A673 (cell line): Measurements from ENCODE around the gene RASGRF1. TPM values are rescaled to one million over a fixed set of nuclear protein-coding genes. Genes with fewer than 3 reads are reported as not detected.

ENCODE experiments used
- BruUV-seq: library from RNA; stranded (reverse); fragments of 400-500 nt; replicated peaks from 2 replicates; lab custom pipeline; 2021; lab: Mats Ljungman, UMichigan
- CTCF ChIA-PET: fragments of 300-600 bp; sonication (Branson Sonifier 250); formaldehyde crosslinking; loops from one replicate; lab custom pipeline; 2022; ENCODE audit warnings: antibody characterized with exemption; lab: Charles Lee
- POLR2A ChIA-PET: fragments of 300-600 bp; sonication (Branson Sonifier 250); formaldehyde crosslinking; loops from one replicate; lab custom pipeline; 2022; ENCODE audit warnings: antibody characterized with exemption; ENCODE audit not compliant: low non-redundant PET; lab: Charles Lee
- DNase-seq: peaks from one replicate; pipeline ENCODE4 v3.0.0-alpha.2; 2015; ENCODE audit warnings: low spot score
- H3K27ac ChIP-seq: fragments of 200-600 bp; sonication (generic); 2 replicates; pipeline ENCODE4 v1.5.1; 2016; ENCODE audit warnings: mixed run types, low read depth, mild to moderate bottlenecking, mixed read lengths, antibody characterized with exemption, low read length; ENCODE audit not compliant: poor library complexity, severe bottlenecking
- H3K27me3 ChIP-seq: fragments of 200-600 bp; sonication (generic); replicated peaks from 2 replicates; pipeline ENCODE4 v1.6.1; 2017; ENCODE audit warnings: mixed run types, low read depth, mild to moderate bottlenecking, mixed read lengths, antibody characterized with exemption, low read length; ENCODE audit not compliant: insufficient read depth, poor library complexity
- H3K36me3 ChIP-seq: fragments of 200-600 bp; sonication (generic); 2 replicates; pipeline ENCODE4 v1.6.1; 2016; ENCODE audit warnings: mixed run types, mild to moderate bottlenecking, mixed read lengths, antibody characterized with exemption, low read length; ENCODE audit not compliant: insufficient read depth, poor library complexity, severe bottlenecking
- H3K4me1 ChIP-seq: fragments of 200-600 bp; sonication (generic); 2 replicates; pipeline ENCODE4 v1.6.1; 2017; ENCODE audit warnings: mixed run types, mild to moderate bottlenecking, mixed read lengths, antibody characterized with exemption, low read length; ENCODE audit not compliant: insufficient read depth, poor library complexity, severe bottlenecking
- H3K4me3 ChIP-seq: fragments of 200-600 bp; sonication (generic); 2 replicates; pipeline ENCODE4 v1.5.1; 2016; ENCODE audit warnings: low read depth, mixed run types, mild to moderate bottlenecking, mixed read lengths, low read length; ENCODE audit not compliant: poor library complexity, severe bottlenecking
- H3K9me3 ChIP-seq: fragments of 200-600 bp; sonication (generic); 2 replicates; pipeline ENCODE4 v1.6.1; 2016; ENCODE audit warnings: mixed run types, low read depth, mild to moderate bottlenecking, mixed read lengths, antibody characterized with exemption, low read length; ENCODE audit not compliant: poor library complexity, severe bottlenecking
- EZH2 ChIP-seq: fragments of 200-600 bp; sonication (generic); IDR thresholded peaks from 2 replicates; pipeline ENCODE4 v1.6.1; 2017; ENCODE audit warnings: borderline replicate concordance, low read depth, mild to moderate bottlenecking, mixed read lengths, antibody characterized with exemption, low read length; ENCODE audit not compliant: poor library complexity, severe bottlenecking
- intact Hi-C: fragments of 100-400 bp; cut with micrococcal nuclease; formaldehyde crosslinking; loops from one replicate; pipeline ENCODE4 v1.10.0; 2022; ENCODE audit not compliant: unreplicated experiment
- total RNA-seq: library from RNA; stranded (reverse); gene quantifications from 2 replicates; pipeline ENCODE4 v1.2.3, GENCODE V29; 2021
- TF ChIP-seq, protein P1 (sequence below): fragments of 300-800, 200-600 bp; sonication (generic); conservative IDR thresholded peaks from 2 replicates; pipeline ENCODE4 v1.5.1; 2017; ENCODE audit warnings: low read depth, mild to moderate bottlenecking, antibody characterized with exemption, low read length, moderate library complexity, mixed read lengths

RASGRF1 gene
- total RNA-seq, 1 experiment from 2014 or later = 0.73 TPM

DNA sequence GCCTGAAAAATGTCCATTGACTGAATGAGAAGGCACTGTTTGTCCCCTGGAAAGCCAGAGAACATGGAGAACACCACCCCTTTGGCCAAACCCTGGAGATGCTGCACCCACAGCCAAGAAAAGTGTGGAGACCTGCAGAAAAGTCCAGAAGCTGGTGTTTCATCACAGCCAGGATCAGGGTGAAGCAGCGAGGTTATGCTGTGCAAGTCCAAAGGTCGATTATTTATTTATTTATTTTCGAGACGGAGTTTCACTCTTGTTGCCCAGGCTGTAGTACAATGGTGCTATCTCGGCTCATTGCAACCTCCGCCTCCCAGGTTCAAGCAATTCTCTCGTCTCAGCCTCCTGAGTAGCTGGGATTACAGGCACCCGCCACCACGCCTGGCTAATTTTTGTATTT, 140.2 kb downstream of the RASGRF1 start:
- Histone ChIP-seq H3K27ac (no peak overlapping the region), H3K36me3 (no peaks in the 10 kb centered on the region), H3K4me1 (no peaks in the 10 kb centered on the region), H3K9me3 (no peaks in the 10 kb centered on the region), H3K4me3 (no peak overlapping the region), H3K27me3 (no peaks in the 10 kb centered on the region)
- ChIA-PET CTCF (no interaction called here), POLR2A (no interaction called here)
- TF ChIP-seq, protein P1, sequence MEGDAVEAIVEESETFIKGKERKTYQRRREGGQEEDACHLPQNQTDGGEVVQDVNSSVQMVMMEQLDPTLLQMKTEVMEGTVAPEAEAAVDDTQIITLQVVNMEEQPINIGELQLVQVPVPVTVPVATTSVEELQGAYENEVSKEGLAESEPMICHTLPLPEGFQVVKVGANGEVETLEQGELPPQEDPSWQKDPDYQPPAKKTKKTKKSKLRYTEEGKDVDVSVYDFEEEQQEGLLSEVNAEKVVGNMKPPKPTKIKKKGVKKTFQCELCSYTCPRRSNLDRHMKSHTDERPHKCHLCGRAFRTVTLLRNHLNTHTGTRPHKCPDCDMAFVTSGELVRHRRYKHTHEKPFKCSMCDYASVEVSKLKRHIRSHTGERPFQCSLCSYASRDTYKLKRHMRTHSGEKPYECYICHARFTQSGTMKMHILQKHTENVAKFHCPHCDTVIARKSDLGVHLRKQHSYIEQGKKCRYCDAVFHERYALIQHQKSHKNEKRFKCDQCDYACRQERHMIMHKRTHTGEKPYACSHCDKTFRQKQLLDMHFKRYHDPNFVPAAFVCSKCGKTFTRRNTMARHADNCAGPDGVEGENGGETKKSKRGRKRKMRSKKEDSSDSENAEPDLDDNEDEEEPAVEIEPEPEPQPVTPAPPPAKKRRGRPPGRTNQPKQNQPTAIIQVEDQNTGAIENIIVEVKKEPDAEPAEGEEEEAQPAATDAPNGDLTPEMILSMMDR = no peak
- no peak for TF ChIP-seq EZH2
- intact Hi-C loops = no loop called here
- BruUV-seq = no TSS peak
- DNase-seq = no peak

DNA sequence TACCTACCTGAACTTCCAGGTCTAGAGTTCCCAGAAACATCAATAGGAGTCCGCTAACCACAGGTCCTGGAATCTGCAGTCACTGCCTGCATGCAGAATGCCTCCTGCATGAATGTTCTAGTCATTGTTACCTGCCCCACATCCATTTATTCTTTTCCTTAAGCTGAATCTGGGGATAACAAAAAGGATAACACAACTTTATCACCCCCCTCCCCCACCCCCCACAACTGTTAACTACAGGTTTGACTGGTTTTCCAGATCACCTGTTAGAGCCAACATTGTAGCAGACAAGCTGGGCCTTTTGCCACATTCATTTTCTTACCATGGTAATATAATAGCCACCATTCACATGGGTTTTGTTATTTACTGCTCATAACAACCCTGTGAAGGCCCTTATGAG, 141.1 kb downstream of the RASGRF1 start:
- Histone ChIP-seq H3K27ac (no peak overlapping the region), H3K36me3 (no peaks in the 10 kb centered on the region)

DNA sequence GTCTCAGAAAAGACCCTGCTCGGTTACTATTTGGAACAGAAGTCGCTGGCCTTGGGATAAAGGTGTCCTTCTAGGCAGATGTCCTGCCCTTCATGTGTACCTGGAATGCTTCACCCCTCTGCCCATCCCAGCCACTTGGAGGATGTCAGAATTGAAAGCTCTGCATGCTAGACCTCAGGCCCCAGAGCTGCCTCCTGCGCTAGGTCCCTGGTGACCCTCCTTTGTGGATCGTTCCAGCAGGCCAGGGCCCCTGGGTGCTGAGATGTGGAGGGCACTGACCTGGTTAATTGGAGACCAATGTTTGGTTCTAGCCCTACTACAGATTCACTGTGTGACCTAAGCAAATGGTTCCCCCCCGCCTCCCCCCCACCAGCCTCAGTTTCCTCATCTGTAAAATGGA, 143.1 kb downstream of the RASGRF1 start:
- H3K27me3 ChIP-seq = no peaks in the 10 kb centered on the region
- intact Hi-C loops = no loop called here
- DNase-seq = no peak
- no peaks in the 10 kb centered on the region for H3K36me3 ChIP-seq
- H3K9me3 ChIP-seq = no peaks in the 10 kb centered on the region
- no TSS peak for BruUV-seq
- TF ChIP-seq, protein P1 = no peak
- TF ChIP-seq EZH2 = no peak
- POLR2A ChIA-PET = interaction anchor here (0.5 kb wide), 1 partner anchor 20 kb away, joined by 3 read pairs; no protein-coding TSS in a partner anchor
- no peak overlapping the region for H3K4me3 ChIP-seq
- H3K4me1 ChIP-seq = no peaks in the 10 kb centered on the region
- CTCF ChIA-PET = interaction anchor here (0.5 kb wide), 1 partner anchor 39 kb away, joined by 7 read pairs; no protein-coding TSS in a partner anchor
- H3K27ac ChIP-seq = no peak overlapping the region

More for the DNA sequence above, 141.1 kb downstream of the RASGRF1 start:
- no TSS peak for BruUV-seq
- Histone ChIP-seq H3K4me1 (no peaks in the 10 kb centered on the region), H3K4me3 (no peak overlapping the region), H3K27me3 (no peaks in the 10 kb centered on the region), H3K9me3 (no peaks in the 10 kb centered on the region)
- no peak for TF ChIP-seq EZH2
- TF ChIP-seq, protein P1 = no peak
- ChIA-PET POLR2A (no interaction called here), CTCF (no interaction called here)
- DNase-seq = no peak
- intact Hi-C loops = no loop called here
